OCI-LY3 (cell line): ENCODE results near the gene SCYL3.
"Not testable (repeated sequence)": the region's sequence is repeated elsewhere in the genome, so short reads cannot be mapped to it uniquely, and the experiment has no call there.

Experiments used
- EZH2phosphoT487 ChIP-seq: fragments of 200-600 bp; shearing (Covaris generic); IDR thresholded peaks from 2 replicates; pipeline ENCODE4 v1.6.1; 2018; ENCODE audit warnings: antibody characterized with exemption, mixed run types, low read depth
- TF ChIP-seq, protein P1 (sequence below): fragments of 200-600, 300-600 bp; sonication (generic); IDR thresholded peaks from 2 replicates; pipeline ENCODE4 v1.5.1; 2014; ENCODE audit warnings: antibody characterized with exemption, low read length, low read depth

DNA sequence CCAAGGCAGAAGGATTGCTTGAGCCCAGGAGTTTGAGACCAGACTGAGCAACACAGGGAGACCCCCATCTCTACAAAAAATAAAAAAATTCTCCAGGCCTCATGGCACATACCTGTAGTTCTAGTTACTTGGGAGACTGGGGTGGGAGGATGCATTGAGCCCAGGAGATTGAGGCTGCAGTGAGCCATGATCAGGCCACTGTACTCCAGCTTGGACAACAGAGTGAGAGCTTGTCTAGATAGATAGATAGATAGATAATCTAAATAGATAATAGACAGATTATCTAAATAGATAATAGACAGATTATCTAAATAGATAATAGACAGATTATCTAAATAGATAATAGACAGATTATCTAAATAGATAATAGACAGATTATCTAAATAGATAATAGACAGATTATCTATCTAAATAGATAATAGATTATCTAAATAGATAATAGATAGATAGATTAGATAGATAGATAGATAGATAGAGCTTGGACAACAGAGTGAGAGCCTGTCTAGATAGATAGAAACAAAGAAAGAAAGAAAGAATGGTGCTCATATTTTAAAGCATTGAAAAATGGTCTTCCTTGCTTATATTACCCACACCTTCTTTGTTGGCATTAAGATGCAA, 82.2 kb downstream of the SCYL3 start:
- TF ChIP-seq, protein P1, sequence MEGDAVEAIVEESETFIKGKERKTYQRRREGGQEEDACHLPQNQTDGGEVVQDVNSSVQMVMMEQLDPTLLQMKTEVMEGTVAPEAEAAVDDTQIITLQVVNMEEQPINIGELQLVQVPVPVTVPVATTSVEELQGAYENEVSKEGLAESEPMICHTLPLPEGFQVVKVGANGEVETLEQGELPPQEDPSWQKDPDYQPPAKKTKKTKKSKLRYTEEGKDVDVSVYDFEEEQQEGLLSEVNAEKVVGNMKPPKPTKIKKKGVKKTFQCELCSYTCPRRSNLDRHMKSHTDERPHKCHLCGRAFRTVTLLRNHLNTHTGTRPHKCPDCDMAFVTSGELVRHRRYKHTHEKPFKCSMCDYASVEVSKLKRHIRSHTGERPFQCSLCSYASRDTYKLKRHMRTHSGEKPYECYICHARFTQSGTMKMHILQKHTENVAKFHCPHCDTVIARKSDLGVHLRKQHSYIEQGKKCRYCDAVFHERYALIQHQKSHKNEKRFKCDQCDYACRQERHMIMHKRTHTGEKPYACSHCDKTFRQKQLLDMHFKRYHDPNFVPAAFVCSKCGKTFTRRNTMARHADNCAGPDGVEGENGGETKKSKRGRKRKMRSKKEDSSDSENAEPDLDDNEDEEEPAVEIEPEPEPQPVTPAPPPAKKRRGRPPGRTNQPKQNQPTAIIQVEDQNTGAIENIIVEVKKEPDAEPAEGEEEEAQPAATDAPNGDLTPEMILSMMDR: not testable (repeated sequence)
- not testable (repeated sequence) for TF ChIP-seq EZH2phosphoT487
